GM23338 (cell line): ENCODE measurements around the gene RDH12. TPM values are rescaled to one million over a fixed set of nuclear protein-coding genes. Genes with fewer than 3 reads are reported as not detected.

ENCODE experiments used
- ATAC-seq: fragments of 200-7000 bp; cut with Tn5 transposase; 3 replicates; pipeline ENCODE4 v1.9.1; 2020
- DNase-seq: peaks from one replicate; pipeline ENCODE4 v3.0.0-alpha.2; 2015; ENCODE audit warnings: low spot score
- H2AFZ ChIP-seq: fragments of 200-600 bp; sonication (generic); 2 replicates; pipeline ENCODE4 v1.8.0; 2016; ENCODE audit warnings: antibody characterized with exemption, mild to moderate bottlenecking, moderate library complexity
- H3F3A ChIP-seq: fragments of 200-600 bp; sonication (generic); replicated peaks from 2 replicates; pipeline ENCODE4 v1.8.0; 2017; ENCODE audit warnings: antibody characterized with exemption, mixed run types, low read depth
- H3K27ac ChIP-seq: fragments of 200-600 bp; sonication (generic); 2 replicates; pipeline ENCODE4 v1.6.1; 2016; ENCODE audit warnings: low read depth
- H3K27me3 ChIP-seq: fragments of 200-600 bp; sonication (generic); 2 replicates; pipeline ENCODE4 v1.8.0; 2016; ENCODE audit warnings: mild to moderate bottlenecking, mixed run types, moderate library complexity; ENCODE audit not compliant: insufficient read depth
- H3K36me3 ChIP-seq: fragments of 200-600 bp; sonication (generic); 2 replicates; pipeline ENCODE4 v1.8.0; 2016; ENCODE audit warnings: mild to moderate bottlenecking; ENCODE audit not compliant: insufficient read depth
- H3K4me1 ChIP-seq: fragments of 200-600 bp; sonication (generic); 2 replicates; pipeline ENCODE4 v1.8.0; 2016; ENCODE audit warnings: mild to moderate bottlenecking, moderate library complexity; ENCODE audit not compliant: insufficient read depth
- H3K4me2 ChIP-seq: fragments of 200-600 bp; sonication (generic); 2 replicates; pipeline ENCODE4 v1.7.1; 2017; ENCODE audit warnings: mixed run types
- H3K4me3 ChIP-seq: fragments of 200-600 bp; sonication (generic); 2 replicates; pipeline ENCODE4 v1.6.1; 2016; ENCODE audit warnings: mixed run types
- H3K79me2 ChIP-seq: fragments of 200-600 bp; sonication (generic); replicated peaks from 2 replicates; pipeline ENCODE4 v1.8.0; 2017; ENCODE audit warnings: mild to moderate bottlenecking; ENCODE audit not compliant: insufficient read depth
- H3K9me2 ChIP-seq: fragments of 200-600 bp; sonication (generic); 2 replicates; pipeline ENCODE4 v1.8.0; 2017; ENCODE audit not compliant: insufficient read depth
- H4K20me1 ChIP-seq: fragments of 200-600 bp; sonication (generic); replicated peaks from 2 replicates; pipeline ENCODE4 v1.8.0; 2017; ENCODE audit warnings: mild to moderate bottlenecking; ENCODE audit not compliant: insufficient read depth
- H3K27ac Mint-ChIP-seq: 2 replicates; pipeline ENCODE4 v1.8.0; 2020; ENCODE audit warnings: inconsistent platforms, mild to moderate bottlenecking, moderate library complexity, mixed read lengths
- H3K27me3 Mint-ChIP-seq: 3 replicates; pipeline ENCODE4 v1.8.0; 2022; ENCODE audit warnings: low read depth, mild to moderate bottlenecking, moderate library complexity, mixed read lengths, inconsistent platforms; ENCODE audit not compliant: insufficient read depth, poor library complexity
- H3K36me3 Mint-ChIP-seq: 3 replicates; pipeline ENCODE4 v1.8.0; 2021; ENCODE audit warnings: low read depth, mild to moderate bottlenecking, inconsistent platforms, moderate library complexity, mixed read lengths
- H3K4me1 Mint-ChIP-seq: 3 replicates; pipeline ENCODE4 v1.8.0; 2020; ENCODE audit warnings: mild to moderate bottlenecking, inconsistent platforms, mixed read lengths
- H3K4me3 Mint-ChIP-seq: 3 replicates; pipeline ENCODE4 v1.8.0; 2021; ENCODE audit warnings: moderate library complexity, mild to moderate bottlenecking, inconsistent platforms, mixed read lengths
- H3K9me3 Mint-ChIP-seq: 3 replicates; pipeline ENCODE4 v1.8.0; 2020; ENCODE audit warnings: moderate library complexity, mild to moderate bottlenecking, inconsistent platforms, mixed read lengths
- CREB1 ChIP-seq: fragments of 250-450 bp; sonication (Bioruptor Pico); IDR thresholded peaks from 2 replicates; pipeline ENCODE4 v1.5.0; 2020; ENCODE audit warnings: low read depth, mild to moderate bottlenecking, moderate library complexity
- CTCF ChIP-seq, 2 experiments: fragments of 200-600 bp in 1 of 2; sonication (generic) in 1 of 2; conservative IDR thresholded peaks; 2 replicates each; pipeline versions ENCODE4 v1.5.1 to v1.6.1; 2016 to 2017; ENCODE audit warnings: antibody characterized with exemption in 2 of 2, low read depth in 2 of 2, mild to moderate bottlenecking in 2 of 2, moderate library complexity in 1 of 2
- ETS1 ChIP-seq: IDR thresholded peaks from 2 replicates; pipeline ENCODE4 v1.6.1; 2016; ENCODE audit warnings: antibody characterized with exemption
- EZH2 ChIP-seq: fragments of 200-600 bp; sonication (generic); IDR thresholded peaks from one replicate; pipeline ENCODE4 v1.8.0; 2017; ENCODE audit warnings: antibody characterized with exemption, mild to moderate bottlenecking, low read depth; ENCODE audit not compliant: unreplicated experiment
- EZH2phosphoT487 ChIP-seq: fragments of 200-600 bp; sonication (generic); IDR thresholded peaks from one replicate; pipeline ENCODE4 v1.8.1; 2018; ENCODE audit warnings: antibody characterized with exemption; ENCODE audit not compliant: unreplicated experiment
- JUNB ChIP-seq: IDR thresholded peaks from one replicate; pipeline ENCODE4 v1.6.1; 2016; ENCODE audit warnings: antibody characterized with exemption; ENCODE audit not compliant: unreplicated experiment
- NANOG ChIP-seq: IDR thresholded peaks from 2 replicates; pipeline ENCODE4 v1.6.1; 2016; ENCODE audit warnings: antibody characterized with exemption, borderline replicate concordance
- POLR2AphosphoS5 ChIP-seq: IDR thresholded peaks from 2 replicates; pipeline ENCODE4 v1.6.1; 2016; ENCODE audit warnings: antibody characterized with exemption, low read depth
- REST ChIP-seq: IDR thresholded peaks from one replicate; pipeline ENCODE4 v1.6.1; 2018; ENCODE audit warnings: antibody characterized with exemption; ENCODE audit not compliant: unreplicated experiment
- STAT1 ChIP-seq: IDR thresholded peaks from one replicate; pipeline ENCODE4 v1.6.1; 2016; ENCODE audit warnings: antibody characterized with exemption; ENCODE audit not compliant: unreplicated experiment
- ZNF114 ChIP-seq: fragments of 250-450 bp; sonication (Bioruptor Pico); IDR thresholded peaks from 2 replicates; pipeline ENCODE4 v1.5.0; 2020; ENCODE audit warnings: mild to moderate bottlenecking, moderate library complexity
- ZNF331 ChIP-seq: fragments of 250-450 bp; sonication (Bioruptor Pico); IDR thresholded peaks from 2 replicates; pipeline ENCODE4 v1.5.0; 2020; ENCODE audit warnings: low read depth, mild to moderate bottlenecking, moderate library complexity
- ZNF462 ChIP-seq: fragments of 250-450 bp; sonication (Bioruptor Pico); IDR thresholded peaks from 2 replicates; pipeline ENCODE4 v1.5.0; 2020; ENCODE audit warnings: mild to moderate bottlenecking, moderate library complexity
- polyA plus RNA-seq: library from polyadenylated mRNA; unstranded; fragments of >200 nt; fragmentation: Nextera tagmentation; extraction: Ambion mirVana; gene quantifications from 2 replicates; pipeline ENCODE4 v1.2.1, GENCODE V29; 2016
- total RNA-seq: library from RNA; depleted of rRNA; stranded (reverse); fragments of >200 nt; shearing (Covaris generic); gene quantifications from 2 replicates; pipeline ENCODE4 v1.2.3, GENCODE V29; 2014

Gene RDH12
- total and polyA plus RNA-seq, 2 experiments from 2014 or later: 0.28 to 1.6 TPM

- Histone ChIP-seq H4K20me1 (no peaks in the 10 kb centered on the region), H3K4me2 (no peak overlapping the region), H3K4me1 (no peaks in the 10 kb centered on the region), H2AFZ (no peak overlapping the region), H3K9me2 (0 out of 2 replicates have a peak, but pooled peaks cover 11% of the 10 kb centered on the region), H3K79me2 (no peaks in the 10 kb centered on the region), H3K27me3 (no peaks in the 10 kb centered on the region), H3F3A (no peaks in the 10 kb centered on the region), H3K4me3 (no peak overlapping the region), H3K27ac (no peak overlapping the region), H3K36me3 (no peaks in the 10 kb centered on the region)
- TF ChIP-seq NANOG (no peak), EZH2 (no peak), ZNF331 (CRISPR knock-in tag) (no peak), ZNF114 (CRISPR knock-in tag) (no peak), REST (no peak), STAT1 (no peak), POLR2AphosphoS5 (no peak), ZNF462 (CRISPR knock-in tag) (no peak), CREB1 (CRISPR knock-in tag) (no peak), JUNB (no peak), EZH2phosphoT487 (no peak), ETS1 (no peak), CTCF (conservative IDR thresholded peaks at IDR 0.05; ENCODE audit: low read depth in 2 of 2) (no peak)
- no peak overlapping the region for H3K27ac Mint-ChIP-seq
- peaks cover 2% of the 10 kb centered on the region for H3K27me3 Mint-ChIP-seq
- no peaks in the 10 kb centered on the region; the same call in 2 of the 3 replicates for H3K9me3 Mint-ChIP-seq
- ATAC-seq: no peak
- no peak overlapping the region for H3K4me3 Mint-ChIP-seq
- peaks cover 14% of the 10 kb centered on the region for H3K36me3 Mint-ChIP-seq
- H3K4me1 Mint-ChIP-seq: no peaks in the 10 kb centered on the region
- no peak for DNase-seq
Observed at GRCh38 chr14:67744046-67744445, 42.4 kb downstream of the RDH12 start.
